MV-4-11 (cell line): Measurements from ENCODE around the gene LEMD1.
"Not testable (repeated sequence)": the region's sequence is repeated elsewhere in the genome, so short reads cannot be mapped to it uniquely, and the experiment has no call there.

Source experiments
- DNase-seq: peaks from one replicate; lab custom pipeline; 2025; lab: John Stamatoyannopoulos, UW

The LEMD1 gene

GRCh38 chr1:205446828-205447227, 25.0 kb upstream of the LEMD1 start:
- DNase-seq = no peak

- no peak for DNase-seq
Measured at GRCh38 chr1:205445646-205445935, 23.7 kb upstream of the LEMD1 start.

- peak; percentile 82 for DNase-seq
Measured at GRCh38 chr1:205444931-205445645, 23.2 kb upstream of the LEMD1 start.

- DNase-seq = no peak
Measured at GRCh38 chr1:205444300-205444930, 22.6 kb upstream of the LEMD1 start.

- DNase-seq = no peak
Measured at GRCh38 chr1:205443585-205444299, 21.9 kb upstream of the LEMD1 start.

GRCh38 chr1:205442051-205442725, 20.3 kb upstream of the LEMD1 start:
- no peak for DNase-seq

- DNase-seq = no peak
Measured at GRCh38 chr1:205441716-205442050, 19.8 kb upstream of the LEMD1 start.

GRCh38 chr1:205441318-205441633, 19.4 kb upstream of the LEMD1 start:
- no peak for DNase-seq

- peak; percentile 95 for DNase-seq
Measured at GRCh38 chr1:205440476-205441317, 18.8 kb upstream of the LEMD1 start.

GRCh38 chr1:205440121-205440475, 18.2 kb upstream of the LEMD1 start:
- no peak for DNase-seq

- DNase-seq = no peak
Measured at GRCh38 chr1:205438213-205439158, 16.6 kb upstream of the LEMD1 start.

GRCh38 chr1:205437570-205437969, 15.7 kb upstream of the LEMD1 start:
- DNase-seq = no peak

GRCh38 chr1:205436776-205437410, 15.0 kb upstream of the LEMD1 start:
- peak; percentile 74 for DNase-seq

- DNase-seq = no peak
Measured at GRCh38 chr1:205435578-205436573, 14.0 kb upstream of the LEMD1 start.

- DNase-seq = no peak
Measured at GRCh38 chr1:205434738-205435137, 12.9 kb upstream of the LEMD1 start.

- not testable (repeated sequence) for DNase-seq
Measured at GRCh38 chr1:205432692-205433091, 10.8 kb upstream of the LEMD1 start.

- no peak for DNase-seq
Measured at GRCh38 chr1:205432116-205432515, 10.3 kb upstream of the LEMD1 start.

GRCh38 chr1:205430696-205431305, 8.9 kb upstream of the LEMD1 start:
- DNase-seq = peak; percentile 59
